CD4-positive, alpha-beta T cell treated with Interferon alpha-2 for 1 hour (primary cell): ENCODE results near the gene MAGI1.
"Not testable (repeated sequence)": the region's sequence is repeated elsewhere in the genome, so short reads cannot be mapped to it uniquely, and the experiment has no call there.

Experiments used
- DNase-seq, 2 donors: peaks; one replicate each; pipeline ENCODE4 v3.0.0-alpha.2; 2020 to 2022

The MAGI1 gene

DNA sequence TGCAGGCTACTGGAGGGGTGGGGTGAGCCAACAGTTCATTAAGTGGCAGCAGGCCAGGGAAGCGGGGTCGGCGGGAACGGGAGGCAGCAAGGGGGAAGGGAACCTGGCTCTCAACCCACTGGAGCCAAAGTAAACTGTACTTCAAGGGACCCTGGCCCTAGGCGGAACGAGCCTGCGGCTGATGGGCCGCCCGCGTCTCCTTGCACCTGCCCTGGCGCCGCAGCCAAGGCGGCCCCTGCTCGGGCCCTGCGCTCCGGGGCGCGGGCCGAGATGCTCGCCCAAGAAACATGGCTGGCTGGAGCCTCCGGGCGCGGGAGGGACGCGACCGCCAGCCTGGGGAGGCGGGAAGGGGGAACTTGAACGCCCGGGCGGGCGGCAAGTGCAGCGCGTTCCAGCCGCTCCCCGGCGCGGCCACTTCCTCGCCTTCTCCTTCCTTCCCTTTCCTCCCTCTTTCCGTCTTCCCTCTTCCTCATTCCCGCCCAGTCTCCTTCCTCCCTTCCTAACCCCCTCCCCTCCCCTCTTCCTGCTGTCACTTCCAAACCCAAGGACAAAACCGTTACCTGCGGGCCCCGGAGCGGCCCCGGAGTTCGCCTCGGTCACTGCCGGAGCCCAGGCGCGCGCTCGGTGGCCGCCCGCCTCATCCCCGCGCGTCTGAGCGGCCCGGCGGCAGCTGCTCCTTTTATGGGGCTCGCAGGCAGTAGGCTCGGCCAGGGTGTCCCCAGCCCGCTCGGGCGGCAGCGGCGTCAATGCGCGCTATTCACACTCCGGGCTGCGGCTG is 489.7 kb downstream of the MAGI1 start:
- no peak for DNase-seq

- no peak for DNase-seq
These were observed 493.3 kb downstream of the MAGI1 start for GRCh38 chr3:65545429-65545828.

GRCh38 chr3:65543391-65543790 is 495.3 kb downstream of the MAGI1 start:
- not testable (repeated sequence) for DNase-seq

- DNase-seq = no peak
These were observed 498.1 kb downstream of the MAGI1 start for GRCh38 chr3:65540666-65541065.

DNA sequence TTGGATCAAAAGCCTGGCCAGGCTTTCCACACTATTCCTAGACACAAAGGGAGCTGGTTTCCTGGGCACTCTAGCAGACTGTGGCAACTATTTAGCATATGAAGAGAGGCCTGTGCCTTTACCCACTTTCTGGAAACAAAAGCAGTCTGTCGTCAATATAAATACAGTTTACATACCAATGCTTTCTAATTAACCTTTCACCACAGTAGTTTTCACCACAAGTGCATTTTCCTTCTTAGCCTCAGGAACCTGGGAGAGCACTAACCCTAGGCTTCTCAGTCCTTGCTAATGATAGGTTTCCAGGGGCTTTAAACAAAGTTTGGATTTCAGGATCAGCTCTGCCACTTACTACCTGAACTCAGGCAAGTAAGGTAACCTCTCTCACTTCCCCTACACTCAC is 499.1 kb downstream of the MAGI1 start:
- DNase-seq = no peak

DNA sequence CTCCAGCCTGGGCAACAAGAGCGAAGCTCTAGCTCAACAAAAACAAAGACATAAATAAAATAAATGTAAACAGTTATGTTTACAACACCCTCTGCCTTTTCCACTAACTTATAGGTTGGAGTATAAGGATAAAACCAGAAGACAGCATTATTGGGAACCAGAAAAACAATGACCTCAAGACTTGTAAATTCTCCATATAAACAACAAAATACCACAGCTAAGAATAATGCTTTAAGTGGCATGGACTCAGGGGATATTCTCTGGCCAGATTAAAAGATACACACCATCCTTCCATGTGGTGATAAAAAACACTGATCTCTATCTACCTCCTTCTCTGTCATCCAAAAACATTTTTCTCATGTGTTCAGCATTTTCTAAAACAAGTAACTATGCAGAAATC is 500.6 kb downstream of the MAGI1 start:
- DNase-seq = no peak

DNA sequence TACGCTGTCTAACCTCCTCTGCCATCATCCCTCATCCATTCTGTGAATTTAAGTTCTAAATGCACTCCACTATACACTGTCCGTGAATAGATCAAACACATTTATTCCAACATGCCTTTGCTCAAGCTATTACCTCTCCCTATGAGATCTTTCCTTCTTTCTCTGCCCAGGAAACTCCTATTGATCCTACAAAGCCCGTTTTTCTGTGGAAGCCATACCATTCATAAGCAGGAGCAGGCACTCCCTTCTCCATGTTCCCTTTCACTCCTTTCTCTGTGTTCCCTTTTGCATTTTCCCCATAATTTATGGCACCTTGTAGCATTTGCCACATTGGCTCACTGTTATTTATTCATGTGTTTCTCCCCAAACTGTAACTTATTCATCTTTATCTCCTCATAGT is 501.6 kb downstream of the MAGI1 start:
- DNase-seq = no peak

DNA sequence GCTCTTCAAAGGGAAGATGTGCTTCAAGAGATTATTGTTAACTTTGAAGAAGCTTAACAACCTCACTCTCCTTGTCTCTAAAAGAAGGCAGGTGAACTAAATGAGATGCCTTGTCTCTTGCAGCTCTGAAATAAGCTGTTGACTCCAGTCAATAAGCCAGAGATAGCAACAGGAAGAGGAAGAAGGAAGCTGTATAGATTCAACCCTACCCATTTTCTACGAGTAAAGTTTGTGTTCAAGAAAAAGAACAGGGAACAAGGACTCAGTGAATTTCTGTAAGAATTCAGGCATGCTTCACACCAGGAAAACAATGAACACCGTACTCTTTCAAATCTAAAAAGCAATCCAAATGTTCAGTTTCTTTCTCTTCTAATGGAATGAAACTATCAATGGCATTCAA is 503.5 kb downstream of the MAGI1 start:
- DNase-seq = no peak

DNA sequence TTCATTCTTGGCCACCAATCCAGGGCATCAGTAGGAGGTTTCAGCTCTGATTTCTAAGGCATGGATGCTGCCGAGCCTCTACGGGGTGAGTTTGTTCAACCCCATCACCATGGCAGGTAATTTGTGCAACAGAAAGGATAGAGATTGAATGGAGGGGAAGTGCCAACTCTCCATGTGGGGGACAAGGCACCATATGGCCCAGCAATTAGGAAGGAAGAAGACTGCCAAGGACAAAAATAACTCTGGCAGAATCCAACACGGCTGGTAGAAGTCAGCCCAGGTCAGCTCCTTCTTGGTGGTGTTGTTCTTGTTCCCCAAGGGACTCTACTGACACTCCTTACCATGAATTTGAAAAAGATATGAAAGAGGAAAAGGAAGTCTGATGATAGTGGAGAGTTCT is 503.9 kb downstream of the MAGI1 start:
- no peak for DNase-seq

GRCh38 chr3:65532749-65533148 is 506.0 kb downstream of the MAGI1 start:
- no peak for DNase-seq

DNA sequence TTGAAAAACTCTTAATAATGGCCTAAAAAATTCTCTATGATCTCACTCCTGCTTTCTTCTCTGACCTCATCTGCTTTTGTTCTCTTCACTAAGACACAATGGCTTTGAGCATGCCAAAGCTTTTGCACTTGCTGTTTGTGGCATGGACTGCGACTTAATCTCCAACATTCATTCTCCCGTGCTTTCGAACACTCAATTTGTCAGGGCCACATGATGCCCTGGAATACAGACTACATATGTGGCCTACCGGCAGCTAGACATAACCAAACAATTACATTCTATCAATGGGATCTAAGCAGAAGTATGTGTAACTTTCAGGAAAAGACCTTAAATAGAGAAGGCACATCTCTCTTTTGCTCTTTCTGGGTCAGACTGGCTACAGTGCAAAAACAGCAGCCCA is 506.5 kb downstream of the MAGI1 start:
- no peak for DNase-seq

DNA sequence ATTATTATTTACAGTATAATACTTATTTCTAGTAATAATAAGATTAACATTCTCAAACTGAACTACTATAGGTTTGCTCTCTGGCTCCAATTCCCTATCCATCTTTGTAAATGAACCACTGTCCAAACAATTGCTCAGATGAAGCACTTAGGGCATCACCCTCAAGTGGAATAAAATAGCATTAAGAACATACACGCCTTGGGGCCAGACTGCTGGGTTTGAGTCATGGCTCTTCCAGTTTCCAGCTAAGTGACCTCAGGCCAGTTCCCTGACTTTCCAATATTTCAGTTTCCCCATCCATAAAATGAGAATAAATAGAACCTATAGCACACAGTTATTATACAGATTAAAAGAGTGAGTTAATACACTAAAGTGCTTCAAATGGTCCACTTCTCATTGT is 507.2 kb downstream of the MAGI1 start:
- no peak for DNase-seq

DNA sequence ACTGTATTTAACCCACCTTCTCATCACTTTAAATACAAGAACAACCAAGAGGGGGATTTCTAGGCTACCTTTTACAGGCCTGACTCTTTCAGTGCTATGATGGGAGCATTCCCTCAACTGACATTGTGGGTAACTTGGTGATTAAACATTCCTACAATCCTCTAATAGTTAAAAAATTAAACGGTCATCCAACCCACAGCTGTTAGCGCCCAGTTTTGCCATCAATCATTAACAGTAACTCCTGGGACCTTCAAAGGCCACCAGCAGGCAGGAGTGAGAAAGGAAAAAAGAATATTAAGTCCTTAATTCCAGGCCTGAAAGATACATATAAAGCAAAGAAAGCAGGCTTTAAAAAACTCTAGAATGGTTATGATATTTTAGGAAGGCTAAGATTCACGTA is 512.1 kb downstream of the MAGI1 start:
- no peak for DNase-seq

- DNase-seq = no peak
These were observed 514.1 kb downstream of the MAGI1 start for GRCh38 chr3:65524584-65524983.

- no peak for DNase-seq
These were observed 514.8 kb downstream of the MAGI1 start for GRCh38 chr3:65523878-65524277.

DNA sequence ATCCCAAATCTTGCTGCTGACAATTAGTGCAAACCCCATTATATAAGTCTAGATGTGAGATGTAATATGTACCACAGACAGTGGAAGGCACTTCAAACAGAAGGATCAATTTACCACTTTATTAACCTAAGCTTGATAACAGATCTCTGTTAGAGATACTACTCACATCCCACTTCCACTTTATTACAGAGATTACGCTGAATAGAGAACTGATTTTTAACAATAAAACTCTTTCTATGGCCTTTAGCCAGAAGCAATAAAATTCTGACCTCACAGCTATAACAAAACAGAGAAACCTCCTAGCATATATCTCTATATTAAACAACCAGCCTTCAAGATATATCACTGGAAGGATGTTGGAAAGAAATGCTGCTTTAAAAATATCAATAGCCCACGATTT is 517.7 kb downstream of the MAGI1 start:
- no peak for DNase-seq

DNA sequence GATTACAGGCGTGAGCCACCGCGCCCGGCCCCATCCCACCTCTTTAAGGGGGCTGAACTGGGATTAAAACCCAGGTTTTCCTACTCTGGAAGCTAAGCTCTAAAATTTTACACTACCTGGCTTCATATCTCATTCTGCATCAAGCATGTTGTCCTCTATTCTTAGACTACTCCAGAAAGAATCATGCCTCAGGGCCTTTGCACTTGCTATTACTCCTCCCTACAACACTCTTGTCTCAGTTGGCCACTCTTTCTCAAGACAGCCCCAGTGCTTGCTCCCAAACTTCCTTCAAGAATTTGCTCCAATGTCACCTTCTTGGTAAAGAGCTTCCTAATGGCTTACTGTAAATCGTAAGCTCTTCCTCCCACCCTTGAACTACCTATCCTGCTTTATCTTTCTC is 521.7 kb downstream of the MAGI1 start:
- DNase-seq = no peak

DNA sequence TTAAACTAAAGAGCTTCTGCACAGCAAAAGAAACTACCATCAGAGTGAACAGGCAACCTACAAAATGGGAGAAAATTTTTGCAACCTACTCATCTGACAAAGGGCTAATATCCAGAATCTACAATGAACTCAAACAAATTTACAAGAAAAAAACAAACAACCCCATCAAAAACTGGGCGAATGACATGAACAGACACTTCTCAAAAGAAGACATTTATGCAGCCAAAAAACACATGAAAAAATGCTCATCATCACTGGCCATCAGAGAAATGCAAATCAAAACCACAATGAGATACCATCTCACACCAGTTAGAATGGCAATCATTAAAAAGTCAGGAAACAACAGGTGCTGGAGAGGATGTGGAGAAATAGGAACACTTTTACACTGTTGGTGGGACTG is 524.4 kb downstream of the MAGI1 start:
- DNase-seq = not testable (repeated sequence)

DNA sequence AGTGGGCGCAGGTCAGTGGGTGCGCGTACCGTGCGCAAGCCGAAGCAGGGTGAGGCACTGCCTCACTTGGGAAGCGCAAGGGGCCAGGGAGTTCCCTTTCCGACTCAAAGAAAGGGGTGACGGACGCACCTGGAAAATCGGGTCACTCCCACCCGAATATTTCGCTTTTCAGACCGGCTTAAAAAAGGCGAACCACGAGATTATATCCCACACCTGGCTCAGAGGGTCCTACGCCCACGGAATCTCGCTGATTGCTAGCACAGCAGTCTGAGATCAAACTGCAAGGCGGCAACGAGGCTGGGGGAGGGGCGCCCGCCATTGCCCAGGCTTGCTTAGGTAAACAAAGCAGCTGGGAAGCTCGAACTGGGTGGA is 529.3 kb downstream of the MAGI1 start:
- not testable (repeated sequence) for DNase-seq

DNA sequence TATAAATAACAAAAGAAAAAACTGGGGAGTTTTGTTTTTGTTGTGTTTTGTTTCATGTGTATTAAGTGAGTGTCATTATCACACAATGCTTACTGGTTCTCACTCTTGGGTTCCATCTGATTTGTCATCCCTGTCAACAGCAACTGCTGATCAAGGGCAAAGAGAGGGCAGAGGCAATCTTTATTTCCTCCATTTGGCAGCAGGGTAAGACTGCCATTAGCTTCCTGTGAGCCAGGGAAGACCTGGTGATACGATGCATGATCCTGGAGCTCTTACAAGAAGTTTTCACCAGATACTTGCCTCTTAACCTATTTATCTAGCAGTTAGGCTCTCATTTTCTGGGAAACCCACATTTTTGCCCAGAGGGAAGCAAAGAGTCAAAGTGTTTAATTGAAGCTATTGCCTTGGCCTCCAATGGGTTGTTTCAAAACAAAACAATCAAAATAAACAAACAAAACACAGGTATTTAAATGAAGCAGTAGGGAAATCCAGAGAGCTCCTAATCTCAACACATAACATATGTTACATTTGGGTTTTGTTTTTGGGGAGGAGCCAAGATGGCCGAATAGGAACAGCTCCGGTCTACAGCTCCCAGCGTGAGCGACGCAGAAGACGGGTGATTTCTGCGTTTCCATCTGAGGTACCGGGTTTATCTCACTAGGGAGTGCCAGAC is 529.8 kb downstream of the MAGI1 start:
- no peak for DNase-seq

- no peak for DNase-seq
These were observed 531.3 kb downstream of the MAGI1 start for GRCh38 chr3:65507437-65507836.

DNA sequence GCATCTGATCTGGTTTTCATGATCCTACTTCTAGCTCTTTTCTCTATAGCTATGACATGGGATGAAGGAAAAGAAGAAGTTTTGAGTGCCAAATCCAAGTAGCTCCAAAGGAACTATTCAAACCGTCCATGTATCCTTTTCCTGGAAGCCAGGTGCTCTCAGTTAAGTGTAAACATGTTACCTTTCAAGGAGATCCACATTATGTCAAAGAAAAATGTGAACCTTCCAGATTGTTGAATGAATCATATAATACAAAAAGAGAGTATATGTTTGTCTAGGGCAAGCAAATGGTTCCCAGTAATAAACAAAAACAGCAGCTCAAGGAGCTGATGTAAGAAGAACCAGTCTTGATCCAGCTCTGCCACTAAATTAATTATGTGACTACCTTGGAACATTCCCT is 534.9 kb downstream of the MAGI1 start:
- no peak for DNase-seq

DNA sequence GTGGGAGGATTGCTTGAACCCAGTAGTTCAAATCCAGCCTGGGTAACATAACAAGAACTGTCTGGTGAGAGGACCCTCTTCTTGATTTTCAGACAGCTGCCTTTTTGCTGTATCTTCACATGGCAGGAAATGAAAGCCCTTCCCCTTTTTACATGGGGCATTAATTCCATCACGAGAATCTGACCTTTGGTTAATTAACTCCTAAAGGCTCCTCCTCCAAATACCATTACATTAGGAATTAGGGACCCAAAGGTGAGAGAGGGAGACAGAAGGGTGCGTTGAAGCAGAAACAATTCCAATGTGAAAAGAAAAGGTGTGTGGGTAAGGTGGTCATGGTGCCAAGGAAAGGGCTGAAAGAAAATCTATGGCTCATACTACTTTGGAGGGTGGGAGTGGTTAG is 536.2 kb downstream of the MAGI1 start:
- no peak for DNase-seq

DNA sequence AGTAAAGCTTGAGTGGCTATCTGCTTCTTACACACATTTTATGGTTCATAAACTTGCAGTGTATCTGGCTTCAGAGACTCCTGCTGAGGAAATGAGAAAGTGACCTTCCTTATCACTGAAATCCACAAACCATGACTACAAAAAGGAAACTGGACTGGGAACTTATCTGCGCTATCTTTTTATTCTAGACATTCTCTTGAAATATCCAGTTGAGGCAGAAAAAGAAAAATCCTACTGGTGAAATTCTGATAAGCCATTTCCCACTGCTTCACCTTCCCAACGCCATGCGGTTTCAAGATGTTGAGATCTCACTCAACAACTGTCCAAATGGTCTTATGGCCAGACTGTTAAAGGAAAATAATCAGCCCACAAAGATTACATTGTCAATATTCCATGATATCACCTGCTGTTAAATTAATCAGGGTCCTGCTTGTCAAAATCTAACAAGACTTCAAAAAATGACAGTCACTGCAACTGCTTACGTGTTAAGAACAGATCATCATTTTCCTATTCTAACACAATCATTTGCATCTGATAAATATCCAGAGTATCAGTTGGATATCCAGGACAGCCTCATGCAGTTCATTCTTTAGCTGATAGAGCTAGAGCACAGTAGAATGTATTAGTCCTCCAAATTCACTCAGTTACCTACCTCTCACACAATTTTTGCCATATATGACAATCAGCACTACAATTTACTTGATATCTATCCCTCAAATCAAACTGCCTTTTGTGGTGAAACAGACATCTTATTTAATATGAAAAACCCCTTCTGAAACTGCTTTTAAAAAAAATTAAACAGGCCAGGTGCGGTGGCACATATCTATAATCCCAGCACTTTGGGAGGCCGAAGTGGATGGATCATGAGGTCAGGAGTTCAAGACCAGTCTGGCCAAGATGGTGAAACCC is 538.1 kb downstream of the MAGI1 start:
- DNase-seq = no peak
